Endodermal cell (in vitro differentiated cells): Measurements from ENCODE around the gene ZNF672. TPM values are rescaled to one million over a fixed set of nuclear protein-coding genes. Genes with fewer than 3 reads are reported as not detected.

Source experiments
- DNase-seq: peaks from one replicate; pipeline ENCODE4 v3.0.0-alpha.2; 2017
- H3K27ac ChIP-seq: 2 replicates; pipeline ENCODE4 v1.5.1; 2013; ENCODE audit warnings: mild to moderate bottlenecking, low read depth, low read length, moderate library complexity
- H3K27me3 ChIP-seq: 2 replicates; pipeline ENCODE4 v1.6.1; 2013; ENCODE audit warnings: mild to moderate bottlenecking, low read length, moderate library complexity; ENCODE audit not compliant: insufficient read depth, control insufficient read depth, poor library complexity, severe bottlenecking
- H3K36me3 ChIP-seq: 2 replicates; pipeline ENCODE4 v1.7.0; 2013; ENCODE audit warnings: mild to moderate bottlenecking, low read length, moderate library complexity; ENCODE audit not compliant: control insufficient read depth, insufficient read depth
- H3K4me1 ChIP-seq: one replicate; pipeline ENCODE4 v1.7.0; 2013; ENCODE audit warnings: low read length; ENCODE audit not compliant: control insufficient read depth, insufficient read depth
- H3K4me3 ChIP-seq: 2 replicates; pipeline ENCODE4 v1.5.1; 2013; ENCODE audit warnings: mild to moderate bottlenecking, low read length, moderate library complexity
- H3K9ac ChIP-seq: 2 replicates; pipeline ENCODE4 v1.6.1; 2013; ENCODE audit warnings: mild to moderate bottlenecking, low read length, moderate library complexity; ENCODE audit not compliant: poor library complexity, severe bottlenecking; ENCODE audit errors: extremely low read depth
- H3K9me3 ChIP-seq: 2 replicates; pipeline ENCODE4 v1.6.1; 2013; ENCODE audit warnings: mild to moderate bottlenecking, low read length, moderate library complexity; ENCODE audit not compliant: control insufficient read depth
- H3K27ac Mint-ChIP-seq: 2 replicates; pipeline ENCODE4 v1.8.0; 2020; ENCODE audit warnings: mixed read lengths
- H3K27me3 Mint-ChIP-seq: 2 replicates; pipeline ENCODE4 v1.8.0; 2021; ENCODE audit warnings: mild to moderate bottlenecking, mixed read lengths; ENCODE audit not compliant: insufficient read depth
- H3K36me3 Mint-ChIP-seq: 2 replicates; pipeline ENCODE4 v1.8.0; 2020; ENCODE audit warnings: low read depth, mixed read lengths
- H3K4me1 Mint-ChIP-seq: 2 replicates; pipeline ENCODE4 v1.8.0; 2020; ENCODE audit warnings: mixed read lengths
- H3K4me3 Mint-ChIP-seq: 2 replicates; pipeline ENCODE4 v1.8.0; 2020; ENCODE audit warnings: mild to moderate bottlenecking, moderate library complexity, mixed read lengths
- H3K9me3 Mint-ChIP-seq: 2 replicates; pipeline ENCODE4 v1.8.0; 2020; ENCODE audit warnings: mild to moderate bottlenecking, mixed read lengths
- WGBS, 2 experiments: methylation state at CpG; one replicate each; pipeline versions ENCODE4 v1.1.5 to v1.1.7; 2013; ENCODE audit warnings: missing lambda C conversion rate in 2 of 2, mixed read lengths in 1 of 2; ENCODE audit not compliant: insufficient coverage in 1 of 2, insufficient read length in 1 of 2; 5-methylcytosine and 5-hydroxymethylcytosine counted together
- total RNA-seq, 2 donors: library from RNA; stranded (reverse); fragmentation: NEBNext Ultra II Directional in 1 of 2; extraction: Animal tissue kit (Norgen Biotek cat#: 25700) in 1 of 2; gene quantifications; 2 replicates in 1 of 2; 3 replicates in 1 of 2; pipeline ENCODE4 v1.2.1, GENCODE V29; 2021
- TF ChIP-seq, protein P1 (sequence below): fragments of 200-600 bp; sonication (generic); conservative IDR thresholded peaks from 2 replicates; pipeline ENCODE4 v1.5.0; 2021; ENCODE audit warnings: antibody characterized with exemption, mild to moderate bottlenecking

ZNF672 gene
- total RNA-seq, 2 donors from 2014 or later, result 33.6 to 40.5 TPM

DNA sequence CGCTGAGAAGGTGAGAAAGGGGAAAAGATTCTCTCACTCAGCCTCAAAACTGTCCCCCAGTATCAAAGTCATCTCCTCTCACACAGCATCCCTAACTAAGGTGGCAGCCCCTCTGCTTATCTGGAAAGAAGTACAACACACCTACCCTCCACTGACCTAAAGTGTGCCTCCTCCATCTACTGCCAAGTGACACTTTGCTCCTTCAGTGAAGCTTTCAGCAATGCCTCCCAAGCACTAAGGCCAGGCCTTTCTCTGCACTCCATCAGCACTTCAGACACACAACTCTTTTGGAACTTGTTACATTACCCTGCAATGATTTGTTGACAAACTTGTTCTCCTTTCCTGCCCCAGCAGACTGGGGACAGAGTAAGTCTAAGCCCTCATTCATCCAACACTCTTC lies 13.7 kb upstream of the ZNF672 start:
- no peaks in the 10 kb centered on the region for H3K27me3 ChIP-seq
- H3K4me3 Mint-ChIP-seq, result peak overlapping the region; percentile 95
- H3K36me3 Mint-ChIP-seq, result peaks cover 30% of the 10 kb centered on the region
- no peaks in the 10 kb centered on the region for H3K9me3 Mint-ChIP-seq
- no peak overlapping the region for H3K9ac ChIP-seq
- H3K36me3 ChIP-seq, result peaks cover 43% of the 10 kb centered on the region
- no peak for DNase-seq
- WGBS, 2 experiments, result 100% methylated on average over 1 of the region's 1 CpG; no CpG with 5 or more reads in 1 of the 2 experiments
- H3K27ac Mint-ChIP-seq, result peak overlapping the region; percentile 74
- H3K4me3 ChIP-seq, result peak overlapping the region; percentile 97
- H3K4me1 Mint-ChIP-seq, result peaks cover 19% of the 10 kb centered on the region
- H3K4me1 ChIP-seq, result peaks cover 5% of the 10 kb centered on the region
- H3K27ac ChIP-seq, result no peak overlapping the region
- TF ChIP-seq, protein P1, sequence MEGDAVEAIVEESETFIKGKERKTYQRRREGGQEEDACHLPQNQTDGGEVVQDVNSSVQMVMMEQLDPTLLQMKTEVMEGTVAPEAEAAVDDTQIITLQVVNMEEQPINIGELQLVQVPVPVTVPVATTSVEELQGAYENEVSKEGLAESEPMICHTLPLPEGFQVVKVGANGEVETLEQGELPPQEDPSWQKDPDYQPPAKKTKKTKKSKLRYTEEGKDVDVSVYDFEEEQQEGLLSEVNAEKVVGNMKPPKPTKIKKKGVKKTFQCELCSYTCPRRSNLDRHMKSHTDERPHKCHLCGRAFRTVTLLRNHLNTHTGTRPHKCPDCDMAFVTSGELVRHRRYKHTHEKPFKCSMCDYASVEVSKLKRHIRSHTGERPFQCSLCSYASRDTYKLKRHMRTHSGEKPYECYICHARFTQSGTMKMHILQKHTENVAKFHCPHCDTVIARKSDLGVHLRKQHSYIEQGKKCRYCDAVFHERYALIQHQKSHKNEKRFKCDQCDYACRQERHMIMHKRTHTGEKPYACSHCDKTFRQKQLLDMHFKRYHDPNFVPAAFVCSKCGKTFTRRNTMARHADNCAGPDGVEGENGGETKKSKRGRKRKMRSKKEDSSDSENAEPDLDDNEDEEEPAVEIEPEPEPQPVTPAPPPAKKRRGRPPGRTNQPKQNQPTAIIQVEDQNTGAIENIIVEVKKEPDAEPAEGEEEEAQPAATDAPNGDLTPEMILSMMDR, result no peak
- H3K27me3 Mint-ChIP-seq, result no peaks in the 10 kb centered on the region
- H3K9me3 ChIP-seq, result no peaks in the 10 kb centered on the region

DNA sequence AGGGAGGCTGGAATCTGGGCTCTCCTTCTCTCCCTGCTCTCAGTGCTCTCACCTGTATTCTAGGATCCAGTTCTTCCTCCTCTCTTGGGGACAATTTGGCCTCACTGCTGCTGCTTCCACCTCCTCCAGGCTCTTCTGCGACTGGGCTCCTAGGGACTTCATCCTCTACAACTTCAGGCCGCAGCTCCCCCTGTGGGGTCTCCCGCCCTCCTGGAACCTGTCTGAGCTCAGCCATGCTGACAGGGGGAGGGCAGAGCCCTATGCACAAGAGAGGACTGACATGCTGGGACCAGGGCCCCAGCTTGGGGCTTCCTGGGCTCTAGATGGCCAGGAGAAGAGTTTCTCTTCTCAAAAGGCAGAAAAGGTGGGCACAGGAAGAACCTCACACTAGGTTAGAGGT lies 13.3 kb upstream of the ZNF672 start:
- Histone ChIP-seq H3K27me3 (no peaks in the 10 kb centered on the region), H3K9me3 (no peaks in the 10 kb centered on the region), H3K27ac (no peak overlapping the region), H3K9ac (no peak overlapping the region), H3K36me3 (peaks cover 43% of the 10 kb centered on the region), H3K4me1 (peaks cover 5% of the 10 kb centered on the region), H3K4me3 (peak overlapping the region; percentile 97)
- Mint-ChIP-seq H3K27ac (peak overlapping the region; percentile 98), H3K36me3 (peaks cover 30% of the 10 kb centered on the region), H3K27me3 (no peaks in the 10 kb centered on the region), H3K9me3 (no peaks in the 10 kb centered on the region), H3K4me3 (peak overlapping the region; percentile 95), H3K4me1 (peaks cover 19% of the 10 kb centered on the region)
- 92% methylated on average over 3 of the region's 3 CpGs; no CpG with 5 or more reads in 1 of the 2 experiments for WGBS, 2 experiments
- no peak for DNase-seq
- TF ChIP-seq, protein P1, result no peak

DNA sequence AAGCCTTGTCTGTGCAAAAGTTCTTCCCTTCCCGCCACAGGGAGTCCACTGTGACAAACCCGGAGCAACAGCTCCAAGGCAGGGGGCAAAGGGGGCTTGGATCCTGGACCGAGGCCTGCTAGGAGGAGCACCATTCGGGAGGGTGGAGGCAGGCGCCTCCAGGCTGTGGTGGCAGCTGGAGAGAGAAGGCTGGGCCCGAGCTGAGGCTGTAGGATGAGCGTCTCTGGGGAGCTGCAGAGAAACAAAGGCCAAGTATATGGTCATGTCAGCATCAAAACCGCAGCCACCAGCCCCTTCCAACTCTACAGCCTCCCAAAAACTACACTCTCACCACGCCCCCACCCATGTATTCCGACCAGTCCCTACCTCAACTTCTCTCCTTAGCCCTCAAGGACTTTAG lies 12.9 kb upstream of the ZNF672 start:
- peak overlapping the region; percentile 65 for H3K27ac ChIP-seq
- peaks cover 5% of the 10 kb centered on the region for H3K4me1 ChIP-seq
- peaks cover 2% of the 10 kb centered on the region for H3K9me3 Mint-ChIP-seq
- peak overlapping the region; percentile 95 for H3K4me3 Mint-ChIP-seq
- no peaks in the 10 kb centered on the region for H3K9me3 ChIP-seq
- peaks cover 27% of the 10 kb centered on the region for H3K36me3 Mint-ChIP-seq
- peaks cover 41% of the 10 kb centered on the region for H3K36me3 ChIP-seq
- WGBS, 2 experiments, result 54 to 64% methylated on average over 7 to 10 of the region's 10 CpGs
- peak overlapping the region; percentile 97 for H3K9ac ChIP-seq
- H3K4me1 Mint-ChIP-seq, result peaks cover 19% of the 10 kb centered on the region
- H3K27ac Mint-ChIP-seq, result peak overlapping the region; percentile 98
- TF ChIP-seq, protein P1, result no peak
- H3K4me3 ChIP-seq, result peak overlapping the region; percentile 97
- no peaks in the 10 kb centered on the region for H3K27me3 Mint-ChIP-seq
- H3K27me3 ChIP-seq, result no peaks in the 10 kb centered on the region
- DNase-seq, result no peak
